NB4 (cell line): ENCODE measurements around the gene TMEM121B.

Experiments
- DNase-seq: peaks from one replicate; pipeline ENCODE4 v3.0.0; 2010; ENCODE audit warnings: low read depth
- H3K4me3 ChIP-seq: one replicate; pipeline ENCODE4 v1.5.1; 2011; ENCODE audit warnings: mild to moderate bottlenecking, low read depth, low read length, moderate library complexity
- MYC ChIP-seq: IDR thresholded peaks from 2 replicates; pipeline ENCODE4 v1.6.1; 2011; ENCODE audit warnings: low read depth, low read length
- POLR2A ChIP-seq: IDR thresholded peaks from 2 replicates; pipeline ENCODE4 v1.6.1; 2011; ENCODE audit warnings: mild to moderate bottlenecking; ENCODE audit not compliant: insufficient read length; ENCODE audit errors: extremely low read depth
- TF ChIP-seq, protein P1 (sequence below): IDR thresholded peaks from 2 replicates; pipeline ENCODE4 v1.6.1; 2011; ENCODE audit warnings: low read depth, low read length
- TF ChIP-seq, protein P2 (sequence below): IDR thresholded peaks from one replicate; pipeline ENCODE4 v1.5.1; 2012; ENCODE audit warnings: low read depth, low read length

The TMEM121B gene

DNA sequence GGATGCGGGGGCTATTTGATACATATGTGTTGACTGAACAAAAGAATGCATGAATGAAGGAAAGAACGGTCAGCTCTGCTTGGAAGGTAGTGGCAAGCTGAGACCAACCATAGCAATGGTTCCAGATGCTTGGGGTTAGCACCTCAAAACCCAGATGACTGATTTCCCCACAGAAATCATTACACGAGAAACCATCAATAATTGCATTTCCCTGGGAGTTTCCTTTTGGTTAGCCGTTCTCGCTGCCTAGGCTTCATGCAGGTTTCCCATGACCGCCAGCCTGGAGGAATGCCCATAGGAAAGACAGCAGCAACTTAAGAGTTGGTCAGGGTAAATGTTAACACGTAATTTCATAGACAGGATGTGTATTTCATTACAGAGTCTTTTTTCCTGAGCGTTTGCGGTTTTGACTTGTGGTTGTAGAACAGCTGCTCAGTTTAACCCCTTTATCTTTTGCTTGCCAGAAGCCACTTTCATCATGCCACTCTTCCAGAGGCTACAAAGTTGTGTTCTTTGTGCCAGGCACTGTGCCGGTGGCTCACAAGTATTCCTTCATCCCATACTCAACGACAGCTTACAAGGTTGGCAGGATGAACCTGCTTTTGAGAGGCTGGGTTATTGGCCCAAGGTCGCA lies 33.5 kb downstream of the TMEM121B start:
- TF ChIP-seq POLR2A (no peak), MYC (peak; percentile 23; the same call in 1 of the 2 replicates)
- peak; percentile 88 for DNase-seq
- H3K4me3 ChIP-seq, result peak overlapping the region; percentile 92

DNA sequence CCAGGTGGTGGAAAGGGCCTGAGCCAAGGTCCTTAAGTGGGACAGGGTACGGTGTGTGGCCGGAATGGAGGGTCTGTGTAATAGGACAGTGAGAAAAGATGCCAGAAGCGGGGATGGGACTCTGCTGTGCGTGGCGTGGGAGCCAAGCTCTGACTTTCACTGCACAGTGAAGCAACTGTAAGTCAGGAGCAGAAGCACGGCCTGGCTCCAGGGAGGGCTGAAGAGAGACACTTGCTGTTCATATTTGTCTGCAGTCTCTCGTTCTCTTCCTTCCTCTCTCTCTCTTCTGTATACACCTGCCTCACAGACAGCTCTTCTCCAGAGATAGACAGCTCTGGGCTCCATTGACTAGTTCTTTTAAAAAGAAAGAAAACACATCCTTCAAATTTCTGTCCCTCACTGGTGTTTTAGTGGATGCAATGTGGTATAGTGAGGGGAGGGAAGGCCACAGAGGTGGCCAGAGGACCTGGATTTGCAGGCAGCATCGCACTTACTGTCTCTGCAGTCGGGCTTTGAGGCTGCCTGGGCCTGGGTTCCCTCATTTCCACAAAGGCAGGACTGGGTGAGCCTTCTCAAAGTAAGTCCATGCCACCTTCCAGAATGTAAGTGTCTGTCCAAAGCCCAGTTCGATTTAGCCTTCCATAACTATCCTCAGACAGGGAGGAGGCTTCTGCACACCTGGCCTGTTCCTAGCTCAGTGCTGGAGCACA lies 34.2 kb downstream of the TMEM121B start:
- no peak for TF ChIP-seq POLR2A
- TF ChIP-seq, protein P1, sequence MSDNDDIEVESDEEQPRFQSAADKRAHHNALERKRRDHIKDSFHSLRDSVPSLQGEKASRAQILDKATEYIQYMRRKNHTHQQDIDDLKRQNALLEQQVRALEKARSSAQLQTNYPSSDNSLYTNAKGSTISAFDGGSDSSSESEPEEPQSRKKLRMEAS, result no peak
- TF ChIP-seq, protein P2, sequence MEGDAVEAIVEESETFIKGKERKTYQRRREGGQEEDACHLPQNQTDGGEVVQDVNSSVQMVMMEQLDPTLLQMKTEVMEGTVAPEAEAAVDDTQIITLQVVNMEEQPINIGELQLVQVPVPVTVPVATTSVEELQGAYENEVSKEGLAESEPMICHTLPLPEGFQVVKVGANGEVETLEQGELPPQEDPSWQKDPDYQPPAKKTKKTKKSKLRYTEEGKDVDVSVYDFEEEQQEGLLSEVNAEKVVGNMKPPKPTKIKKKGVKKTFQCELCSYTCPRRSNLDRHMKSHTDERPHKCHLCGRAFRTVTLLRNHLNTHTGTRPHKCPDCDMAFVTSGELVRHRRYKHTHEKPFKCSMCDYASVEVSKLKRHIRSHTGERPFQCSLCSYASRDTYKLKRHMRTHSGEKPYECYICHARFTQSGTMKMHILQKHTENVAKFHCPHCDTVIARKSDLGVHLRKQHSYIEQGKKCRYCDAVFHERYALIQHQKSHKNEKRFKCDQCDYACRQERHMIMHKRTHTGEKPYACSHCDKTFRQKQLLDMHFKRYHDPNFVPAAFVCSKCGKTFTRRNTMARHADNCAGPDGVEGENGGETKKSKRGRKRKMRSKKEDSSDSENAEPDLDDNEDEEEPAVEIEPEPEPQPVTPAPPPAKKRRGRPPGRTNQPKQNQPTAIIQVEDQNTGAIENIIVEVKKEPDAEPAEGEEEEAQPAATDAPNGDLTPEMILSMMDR, result no peak
- TF ChIP-seq MYC, result no peak
- H3K4me3 ChIP-seq, result peak overlapping the region; percentile 92
- peak; percentile 58 for DNase-seq

DNA sequence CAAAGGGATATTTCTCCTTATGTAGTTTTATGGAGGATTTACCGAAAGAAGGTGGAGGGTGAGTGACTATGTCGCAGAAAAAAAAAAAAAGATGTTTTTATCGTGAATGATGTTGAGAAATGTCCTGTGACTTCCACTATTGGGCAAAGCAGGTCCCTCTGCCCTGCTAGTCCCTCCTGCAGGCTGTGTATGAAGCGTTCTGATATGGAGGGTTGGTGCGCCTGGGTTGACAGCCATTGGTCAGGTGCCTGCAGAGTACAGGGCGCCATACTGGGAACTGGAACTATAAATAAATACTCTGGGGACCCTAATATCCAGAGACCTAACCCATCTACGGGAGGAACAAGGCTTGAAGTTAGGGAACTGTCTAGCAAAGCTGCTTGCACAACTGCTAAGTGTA lies 34.9 kb downstream of the TMEM121B start:
- TF ChIP-seq, protein P2, result no peak
- no peak for TF ChIP-seq POLR2A
- TF ChIP-seq, protein P1, result no peak
- TF ChIP-seq MYC, result no peak
- DNase-seq, result peak; percentile 77
- H3K4me3 ChIP-seq, result peak overlapping the region; percentile 92

DNA sequence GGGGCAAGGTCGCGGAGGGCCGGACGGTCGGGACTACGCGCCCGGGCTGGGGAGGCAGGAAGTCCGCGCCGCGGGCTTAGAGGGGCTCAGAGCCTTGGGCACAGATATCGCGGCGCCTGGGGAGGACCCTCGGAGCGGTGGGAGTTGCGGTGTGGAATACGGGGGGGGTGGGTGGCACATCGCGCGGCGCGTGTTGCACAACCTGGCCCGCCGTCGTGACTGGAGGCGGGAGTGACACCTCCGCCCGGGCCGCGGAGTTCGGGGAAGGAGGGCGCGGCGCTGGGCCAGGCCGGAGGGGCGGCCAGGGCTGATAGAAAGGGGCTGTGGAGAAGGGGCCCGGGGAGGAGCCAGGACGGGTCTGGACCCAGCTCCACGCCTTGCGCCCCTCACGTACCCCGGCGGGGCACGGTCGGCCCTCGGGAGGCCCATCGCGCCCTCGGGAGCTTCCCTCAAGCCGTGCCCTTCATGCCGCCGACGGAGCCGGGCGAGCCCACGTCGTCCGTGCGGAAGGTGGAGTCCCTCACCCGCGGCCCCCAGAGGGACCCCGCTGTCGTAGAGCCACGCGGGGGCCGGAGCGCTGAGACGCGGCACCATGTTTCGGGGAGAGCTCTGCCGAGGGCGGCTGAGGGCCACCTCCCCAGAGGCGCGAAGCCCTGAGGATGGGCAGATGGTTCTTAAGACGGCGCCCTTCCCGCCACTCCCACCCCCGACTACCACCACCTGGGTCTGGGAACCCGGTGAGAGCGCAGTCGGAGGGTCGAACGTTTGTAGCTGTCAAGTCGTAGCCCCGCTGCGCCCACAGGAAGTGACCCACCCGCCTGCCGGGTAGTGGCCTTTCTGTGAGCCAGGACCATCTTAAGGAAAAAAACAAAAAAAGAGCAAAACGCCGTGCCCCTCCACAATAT lies 35.6 kb downstream of the TMEM121B start:
- DNase-seq, result peak; percentile 60
- TF ChIP-seq, protein P1, result no peak
- TF ChIP-seq POLR2A (no peak), MYC (no peak)
- TF ChIP-seq, protein P2, result no peak

DNA sequence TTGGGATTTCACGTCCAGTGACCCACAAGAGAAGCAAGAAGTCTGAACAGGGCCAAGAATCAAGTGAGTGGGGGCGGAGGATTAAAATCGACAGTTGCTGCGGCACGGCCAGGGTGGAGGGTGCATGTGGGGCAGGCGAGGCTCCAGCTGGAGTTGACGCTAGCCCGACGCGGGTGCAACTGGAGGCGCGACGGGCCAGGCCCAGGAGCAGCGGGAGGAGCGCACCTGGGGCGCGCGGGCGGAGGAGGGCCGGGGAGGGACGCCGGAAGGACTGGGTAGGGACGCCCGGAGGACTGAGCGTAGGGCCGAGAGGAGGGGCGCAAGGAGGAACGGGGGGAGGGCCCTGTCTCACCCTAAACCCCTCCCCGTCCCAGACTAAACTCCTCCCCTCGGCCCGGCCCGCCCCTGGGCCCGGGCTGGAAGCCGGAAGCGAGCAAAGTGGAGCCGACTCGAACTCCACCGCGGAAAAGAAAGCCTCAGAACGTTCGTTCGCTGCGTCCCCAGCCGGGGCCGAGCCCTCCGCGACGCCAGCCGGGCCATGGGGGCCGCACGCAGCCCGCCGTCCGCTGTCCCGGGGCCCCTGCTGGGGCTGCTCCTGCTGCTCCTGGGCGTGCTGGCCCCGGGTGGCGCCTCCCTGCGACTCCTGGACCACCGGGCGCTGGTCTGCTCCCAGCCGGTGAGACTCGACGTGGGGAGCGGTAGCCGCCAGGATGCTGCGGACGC lies 36.4 kb downstream of the TMEM121B start, which contains the start of gene IL17RA:
TSS of gene IL17RA (plus strand) at position 447 of the 723 bp plus-strand sequence. CDS start at position 539, 92 bp downstream.
- DNase-seq, result peak; percentile 96
- TF ChIP-seq, protein P1, result peak; percentile 23; the same call in 1 of the 2 replicates
- TF ChIP-seq MYC, result no peak
- TF ChIP-seq, protein P2, result no peak
- peak; percentile 63 for TF ChIP-seq POLR2A
- peak within 1 kb of the TSS; percentile 92 for H3K4me3 ChIP-seq

More for the DNA sequence above, 35.6 kb downstream of the TMEM121B start:
- peak overlapping the region; percentile 92 for H3K4me3 ChIP-seq
